ENCODE results near the gene TNNI3. TPM values are rescaled to one million over a fixed set of nuclear protein-coding genes. Genes with fewer than 3 reads are reported as not detected.

TNNI3 gene
- total RNA-seq, 1 donor from 2014 or later: 4.3 TPM

- Mint-ChIP-seq H3K27ac (no peak overlapping the region), H3K27me3 (peaks cover 51% of the 10 kb centered on the region), H3K4me1 (ENCODE audit: unreplicated experiment) (peaks cover 5% of the 10 kb centered on the region), H3K4me3 (no peak overlapping the region), H3K9me3 (no peaks in the 10 kb centered on the region), H3K36me3 (no peaks in the 10 kb centered on the region)
- DNase-seq (ENCODE audit: extremely low spot score, unreplicated experiment): no peak
- TF ChIP-seq CTCF (conservative IDR thresholded peaks at IDR 0.05): no peak
These were observed 3.4 kb upstream of the TNNI3 start for GRCh38 chr19:55160986-55161365.

GRCh38 chr19:55160128-55160985, 2.8 kb upstream of the TNNI3 start:
- H3K27ac Mint-ChIP-seq: no peak overlapping the region
- H3K9me3 Mint-ChIP-seq: no peaks in the 10 kb centered on the region
- DNase-seq (ENCODE audit: extremely low spot score, unreplicated experiment): peak; percentile 93
- peak; percentile 95 for TF ChIP-seq CTCF (conservative IDR thresholded peaks at IDR 0.05)
- H3K4me1 Mint-ChIP-seq (ENCODE audit: unreplicated experiment): peaks cover 5% of the 10 kb centered on the region
- no peaks in the 10 kb centered on the region for H3K36me3 Mint-ChIP-seq
- H3K27me3 Mint-ChIP-seq: peaks cover 46% of the 10 kb centered on the region
- peak overlapping the region; percentile 60 for H3K4me3 Mint-ChIP-seq

- Mint-ChIP-seq H3K4me3 (no peak overlapping the region), H3K9me3 (no peaks in the 10 kb centered on the region)
These were observed 1.6 kb upstream of the TNNI3 start for GRCh38 chr19:55158848-55159749.

GRCh38 chr19:55158423-55158822, 891 bp upstream of the TNNI3 start:
- H3K27ac Mint-ChIP-seq: no peak overlapping the region
- DNase-seq (ENCODE audit: extremely low spot score, unreplicated experiment): no peak

More at GRCh38 chr19:55158848-55159749, 1.6 kb upstream of the TNNI3 start:
- no peak overlapping the region for H3K27ac Mint-ChIP-seq
- no peak for DNase-seq (ENCODE audit: extremely low spot score, unreplicated experiment)
- peaks cover 5% of the 10 kb centered on the region for H3K4me1 Mint-ChIP-seq (ENCODE audit: unreplicated experiment)
- no peaks in the 10 kb centered on the region for H3K36me3 Mint-ChIP-seq
- H3K27me3 Mint-ChIP-seq: peaks cover 53% of the 10 kb centered on the region
- TF ChIP-seq CTCF (conservative IDR thresholded peaks at IDR 0.05): no peak

More at GRCh38 chr19:55158423-55158822, 891 bp upstream of the TNNI3 start:
- Mint-ChIP-seq H3K27me3 (peaks cover 48% of the 10 kb centered on the region), H3K4me1 (ENCODE audit: unreplicated experiment) (peaks cover 5% of the 10 kb centered on the region), H3K36me3 (no peaks in the 10 kb centered on the region), H3K9me3 (no peaks in the 10 kb centered on the region), H3K4me3 (no peak overlapping the region)
- no peak for TF ChIP-seq CTCF (conservative IDR thresholded peaks at IDR 0.05)

Measured in type B pancreatic cell (in vitro differentiated cells).